OCI-LY1 (cell line): ENCODE data around the gene XKR7.

Experiments
- CTCF ChIP-seq: fragments of 200-600 bp; sonication (generic), shearing (Covaris generic); IDR thresholded peaks from 2 replicates; pipeline ENCODE4 v1.5.1; 2017; ENCODE audit warnings: mild to moderate bottlenecking, antibody characterized with exemption, low read length, moderate library complexity, mixed read lengths
- EZH2 ChIP-seq: fragments of 200-600 bp; sonication (generic), shearing (Covaris generic); IDR thresholded peaks from 2 replicates; pipeline ENCODE4 v1.8.0; 2017; ENCODE audit warnings: borderline replicate concordance, mixed run types, mild to moderate bottlenecking, antibody characterized with exemption, low read length, moderate library complexity, mixed read lengths

- TF ChIP-seq CTCF: no peak
- TF ChIP-seq EZH2: no peak
Measured at GRCh38 chr20:31933698-31934097, 34.3 kb upstream of the XKR7 start.
